EH (cell line): ENCODE results near the gene NDUFA3.

ENCODE experiments used
- DNase-seq: peaks from one replicate; pipeline ENCODE4 v3.0.0-alpha.2; 2015; ENCODE audit warnings: low read depth

Gene NDUFA3

GRCh38 chr19:54137699-54138488 lies 35.2 kb downstream of the NDUFA3 start, which contains the start of gene CNOT3:
TSS of gene CNOT3 (plus strand) at chr19:54137762. CDS start at chr19:54142979, 5,217 bp downstream.
- no peak for DNase-seq

- no peak for DNase-seq
Measured at GRCh38 chr19:54138489-54139256, 36.0 kb downstream of the NDUFA3 start.

GRCh38 chr19:54141356-54141755 lies 38.7 kb downstream of the NDUFA3 start:
- peak; percentile 34 for DNase-seq

GRCh38 chr19:54142166-54142780 lies 39.6 kb downstream of the NDUFA3 start:
- no peak for DNase-seq

- no peak for DNase-seq
Measured at GRCh38 chr19:54145541-54146158, 43.0 kb downstream of the NDUFA3 start.

GRCh38 chr19:54147676-54148075 lies 45.0 kb downstream of the NDUFA3 start:
- no peak for DNase-seq

GRCh38 chr19:54148158-54148557 lies 45.5 kb downstream of the NDUFA3 start:
- DNase-seq = no peak

- DNase-seq = no peak
Measured at GRCh38 chr19:54149021-54149812, 46.6 kb downstream of the NDUFA3 start.

GRCh38 chr19:54151362-54152035 lies 48.8 kb downstream of the NDUFA3 start:
- DNase-seq = no peak

- DNase-seq = no peak
Measured at GRCh38 chr19:54152267-54152666, 49.6 kb downstream of the NDUFA3 start.

GRCh38 chr19:54152878-54153524 lies 50.3 kb downstream of the NDUFA3 start:
- DNase-seq = no peak

GRCh38 chr19:54153731-54154326 lies 51.2 kb downstream of the NDUFA3 start:
- DNase-seq = no peak

GRCh38 chr19:54154603-54155345 lies 52.1 kb downstream of the NDUFA3 start:
- DNase-seq = peak; percentile 86

GRCh38 chr19:54155694-54156093 lies 53.0 kb downstream of the NDUFA3 start:
- DNase-seq = no peak

- DNase-seq = no peak
Measured at GRCh38 chr19:54156490-54156889, 53.8 kb downstream of the NDUFA3 start.

- no peak for DNase-seq
Measured at GRCh38 chr19:54156953-54157352, 54.3 kb downstream of the NDUFA3 start.
